GM12892 (cell line): ENCODE results near the gene PPP1CA.

Source experiments
- DNase-seq: peaks from one replicate; pipeline ENCODE4 v3.0.0; 2011; ENCODE audit not compliant: insufficient read length
- FAIRE-seq: peaks from 2 replicates; lab custom pipeline; 2011; peaks lifted over from hg19 to GRCh38; lab: Jason Lieb, UNC
- POLR2A ChIP-seq: IDR thresholded peaks from 2 replicates; pipeline ENCODE4 v1.6.1; 2011; ENCODE audit warnings: low read depth, low read length, control low read depth
- POLR2AphosphoS5 ChIP-seq: IDR thresholded peaks from 2 replicates; pipeline ENCODE4 v1.6.1; 2011; ENCODE audit warnings: low read depth, low read length, control low read depth
- TAF1 ChIP-seq: IDR thresholded peaks from 2 replicates; pipeline ENCODE4 v1.6.1; 2011; ENCODE audit warnings: low read depth, mild to moderate bottlenecking, control low read depth, low read length, borderline replicate concordance

The PPP1CA gene

DNA sequence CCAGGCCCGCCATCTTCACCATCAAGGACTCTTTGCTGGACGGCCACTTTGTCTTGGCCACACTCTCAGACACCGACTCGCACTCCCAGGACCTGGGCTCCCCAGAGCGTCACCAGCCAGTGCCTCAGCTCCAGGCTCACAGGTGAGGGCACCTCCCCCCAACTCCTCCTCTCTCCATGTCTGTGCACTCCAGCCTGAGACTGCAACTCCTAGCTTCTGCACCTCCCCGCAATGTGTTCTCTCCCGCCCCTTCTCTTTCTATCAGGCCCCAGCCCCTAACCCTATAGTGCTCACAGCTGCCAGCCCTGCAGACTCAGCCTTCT, 5.4 kb downstream of the PPP1CA start:
- FAIRE-seq (no peak), DNase-seq (no peak)
- TF ChIP-seq TAF1: no peak
- no peak for TF ChIP-seq POLR2AphosphoS5
- 0 out of 2 replicates have a peak, but pooled peaks have one; percentile 4 for TF ChIP-seq POLR2A

DNA sequence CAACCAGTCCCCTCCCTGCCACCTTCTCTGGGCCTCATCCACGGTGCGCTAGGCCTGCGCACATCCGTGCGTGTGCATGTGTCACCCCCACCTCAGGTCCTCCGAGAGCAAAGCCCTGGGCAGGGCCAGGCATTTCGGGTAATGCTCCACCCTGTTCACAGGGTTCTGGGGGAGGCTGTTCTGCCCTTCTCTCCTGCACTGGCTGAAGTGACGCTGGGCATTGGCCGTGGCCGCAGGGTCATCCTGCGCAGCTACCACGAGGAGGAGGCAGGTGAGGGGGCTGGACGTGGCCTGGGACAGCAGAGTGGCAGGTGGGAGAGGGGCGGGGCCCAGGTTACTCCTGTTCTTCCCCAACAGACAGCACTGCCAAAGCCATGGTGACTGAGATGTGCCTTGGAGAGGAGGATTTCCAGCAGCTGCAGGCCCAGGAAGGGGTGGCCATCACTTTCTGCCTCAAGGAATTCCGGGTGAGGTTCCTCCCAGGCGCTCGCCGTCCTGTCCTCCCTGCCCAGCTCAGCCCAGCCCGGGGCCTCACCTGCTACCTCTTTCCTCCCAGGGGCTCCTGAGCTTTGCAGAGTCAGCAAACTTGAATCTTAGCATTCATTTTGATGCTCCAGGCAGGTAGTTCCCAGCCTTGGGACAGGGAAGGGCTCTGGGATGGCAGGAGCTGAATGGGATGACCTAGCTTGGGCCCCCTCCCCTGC, 6.0 kb downstream of the PPP1CA start:
- no peak for FAIRE-seq
- no peak for DNase-seq
- TF ChIP-seq TAF1 (no peak), POLR2A (no peak), POLR2AphosphoS5 (0 out of 2 replicates have a peak, but pooled peaks have one; percentile 4)

DNA sequence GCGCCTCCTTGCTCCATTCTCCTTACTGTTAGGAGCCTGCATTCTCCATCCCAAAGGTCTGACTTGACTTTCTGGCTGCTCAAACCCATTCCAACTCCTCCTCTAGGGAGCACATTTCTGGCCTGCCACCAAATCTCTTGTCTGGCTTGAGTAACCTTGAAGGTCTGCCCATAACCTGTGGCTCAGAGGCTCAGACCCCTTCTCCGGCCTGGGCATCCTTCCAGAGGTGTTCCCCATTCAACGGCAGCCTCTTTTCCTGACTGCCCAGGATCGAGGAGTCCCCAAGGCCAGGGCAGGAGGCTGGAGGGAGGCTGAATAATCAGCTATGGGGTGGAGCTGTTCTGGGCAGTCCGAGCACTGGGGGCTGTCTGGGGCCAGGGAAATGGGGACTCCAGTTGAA, 7.7 kb downstream of the PPP1CA start:
- no peak for FAIRE-seq

DNA sequence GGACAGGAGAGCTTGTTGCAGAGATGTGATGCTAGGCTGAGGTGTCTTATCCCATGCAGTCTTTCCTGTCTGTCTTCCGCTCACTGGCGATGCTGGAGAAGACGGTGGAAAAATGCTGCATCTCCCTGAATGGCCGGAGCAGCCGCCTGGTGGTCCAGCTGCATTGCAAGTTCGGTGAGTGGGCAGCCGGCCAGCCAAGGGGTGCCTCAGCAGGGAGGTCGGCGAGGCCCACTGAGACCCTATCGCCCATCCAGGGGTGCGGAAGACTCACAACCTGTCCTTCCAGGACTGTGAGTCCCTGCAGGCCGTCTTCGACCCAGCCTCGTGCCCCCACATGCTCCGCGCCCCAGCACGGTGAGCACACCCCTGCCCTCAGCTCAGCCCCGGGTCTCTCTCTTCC, 8.2 kb downstream of the PPP1CA start:
- TF ChIP-seq TAF1 (no peak), POLR2A (no peak), POLR2AphosphoS5 (no peak)
- FAIRE-seq (no peak), DNase-seq (no peak)

More for the DNA sequence above, 7.7 kb downstream of the PPP1CA start:
- DNase-seq: no peak
- TF ChIP-seq POLR2A (no peak), TAF1 (no peak), POLR2AphosphoS5 (no peak)

DNA sequence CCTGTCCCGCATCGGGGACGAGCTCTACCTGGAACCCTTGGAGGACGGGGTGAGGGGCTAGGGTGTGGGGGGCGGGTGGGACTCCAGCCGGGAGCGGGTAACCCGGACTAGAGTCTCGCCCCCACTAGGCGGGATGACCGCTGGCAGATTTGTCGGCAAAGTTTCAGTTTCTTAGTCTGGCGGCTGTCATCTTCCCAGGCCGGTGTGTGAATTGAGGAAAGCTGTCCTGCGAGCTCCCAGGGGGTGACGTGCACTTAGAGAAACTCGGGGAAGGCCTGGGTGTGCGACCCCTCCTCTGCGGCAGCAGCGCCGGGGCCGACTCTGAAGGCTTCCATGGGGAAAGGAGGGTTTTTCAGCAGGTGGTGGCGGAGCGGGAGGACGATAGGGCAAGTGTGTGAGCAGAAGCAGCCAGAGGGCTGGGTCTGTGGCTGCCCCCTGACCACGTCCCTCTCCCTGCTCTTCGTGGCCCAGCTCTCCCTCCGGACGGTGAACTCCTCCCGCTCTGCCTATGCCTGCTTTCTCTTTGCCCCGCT, 9.4 kb downstream of the PPP1CA start:
- DNase-seq (no peak), FAIRE-seq (peak; percentile 36)
- no peak for TF ChIP-seq POLR2A
- TF ChIP-seq POLR2AphosphoS5: no peak
- no peak for TF ChIP-seq TAF1

DNA sequence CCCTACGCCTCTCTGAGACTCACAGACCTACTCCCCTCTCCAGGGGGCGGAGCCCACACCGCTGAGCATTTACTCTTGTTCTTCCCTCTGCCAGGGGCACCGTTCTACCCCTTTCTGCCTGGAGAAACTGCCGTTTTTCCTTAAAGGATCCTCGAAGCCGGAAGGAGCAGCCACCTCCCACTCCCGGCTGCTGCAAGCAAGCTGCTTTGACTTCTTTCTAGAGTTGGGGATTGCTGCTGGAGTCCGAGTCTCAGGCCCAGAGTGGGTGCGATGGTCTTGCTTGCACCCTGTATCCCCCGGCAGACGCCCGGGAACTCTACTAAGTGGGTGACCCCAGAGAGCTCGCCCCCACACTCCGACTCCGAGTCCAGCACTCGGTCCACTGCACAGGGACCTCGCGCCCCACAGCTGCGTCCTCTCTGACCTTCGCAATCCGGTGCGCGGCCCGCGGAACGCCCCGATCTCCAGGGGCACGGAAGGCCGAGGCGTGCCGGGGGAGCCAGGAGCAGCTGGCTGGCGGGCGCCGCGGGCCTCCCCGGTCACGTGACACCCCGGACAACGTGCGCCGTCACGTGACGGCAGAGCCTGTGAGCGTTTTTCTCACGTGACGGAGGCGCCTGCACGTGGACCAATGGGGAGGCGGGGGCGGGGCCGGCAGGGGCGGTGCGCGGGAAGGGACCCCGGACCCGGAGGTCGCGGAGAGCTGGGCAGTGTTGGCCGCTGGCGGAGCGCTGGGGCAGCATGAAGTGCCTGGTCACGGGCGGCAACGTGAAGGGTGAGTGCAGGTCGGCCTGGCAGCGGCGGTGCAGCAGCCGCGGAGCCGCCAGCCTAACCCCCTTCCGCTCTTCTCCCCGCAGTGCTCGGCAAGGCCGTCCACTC, 10.1 kb downstream of the PPP1CA start, which contains the start of gene RAD9A:
Gene RAD9A, plus strand, starts transcription at position 683 of the 879 bp plus-strand sequence. Its CDS starts 59 bp downstream, at position 742.
- peak; percentile 98 for FAIRE-seq
- TF ChIP-seq POLR2A: peak; percentile 71
- peak; percentile 43; the same call in 1 of the 2 replicates for TF ChIP-seq TAF1
- peak; percentile 61; the same call in 1 of the 2 replicates for TF ChIP-seq POLR2AphosphoS5
- peak; percentile 100 for DNase-seq

DNA sequence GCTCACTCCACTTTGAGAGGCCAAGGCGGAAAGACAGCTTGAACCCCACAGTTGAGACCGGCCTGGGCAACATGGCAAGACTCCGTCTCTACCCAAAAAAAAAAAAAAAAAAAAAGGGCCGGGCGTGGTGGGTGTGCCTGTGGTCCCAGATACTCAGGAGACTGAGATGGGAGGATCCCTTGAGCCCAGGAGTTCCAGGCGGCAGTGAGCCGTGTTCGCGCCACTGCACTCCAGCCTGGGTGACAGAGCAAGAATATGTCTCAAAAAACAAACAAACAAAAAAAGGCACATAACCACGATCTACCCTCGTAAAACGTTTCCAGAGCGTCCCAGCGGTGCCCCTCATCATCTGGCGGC, 10.7 kb downstream of the PPP1CA start:
- TF ChIP-seq POLR2AphosphoS5 (no peak), TAF1 (no peak), POLR2A (no peak)
- FAIRE-seq (no peak), DNase-seq (no peak)

DNA sequence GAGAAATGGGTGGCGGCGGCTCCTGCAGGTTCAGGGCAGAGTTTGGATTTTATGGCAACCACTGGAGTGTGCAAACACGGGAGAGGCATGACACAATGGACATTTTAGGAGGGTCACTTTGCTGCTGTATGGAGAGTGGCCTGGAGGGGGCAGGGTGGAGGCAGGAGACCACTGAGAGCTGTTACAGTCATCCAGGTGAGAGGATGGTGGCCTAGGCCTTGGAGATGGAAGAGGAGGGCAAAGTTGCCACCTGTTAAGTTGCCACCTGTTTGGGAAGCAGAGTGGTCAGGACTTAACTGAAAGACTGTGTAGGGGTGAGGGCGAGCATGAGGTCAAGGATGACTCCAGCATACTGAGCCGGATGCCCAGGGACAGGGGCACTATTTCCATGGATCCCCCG, 12.2 kb downstream of the PPP1CA start:
- FAIRE-seq (peak; percentile 94), DNase-seq (no peak)
- TF ChIP-seq TAF1 (no peak), POLR2A (no peak), POLR2AphosphoS5 (no peak)

DNA sequence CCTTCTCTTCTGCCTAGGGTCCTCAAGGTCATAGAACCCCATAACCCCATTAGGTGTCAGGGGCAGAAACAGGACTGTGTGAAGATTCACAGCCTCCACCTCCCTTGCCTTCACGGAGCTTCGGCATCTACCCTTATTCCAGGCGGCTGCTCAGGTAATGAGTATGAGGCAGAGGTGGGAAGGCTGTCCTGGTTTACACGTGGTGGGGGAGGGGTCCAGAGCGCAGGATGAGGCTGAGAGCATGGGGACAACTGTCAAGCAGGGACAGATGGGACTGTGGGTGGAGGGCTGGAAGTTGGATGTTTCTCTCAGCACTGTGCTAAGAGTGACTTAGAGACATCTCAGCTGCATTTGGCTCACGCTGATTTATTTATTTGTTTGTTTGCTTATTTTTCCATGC, 14.1 kb downstream of the PPP1CA start:
- FAIRE-seq (no peak), DNase-seq (no peak)
- no peak for TF ChIP-seq POLR2A
- no peak for TF ChIP-seq TAF1
- TF ChIP-seq POLR2AphosphoS5: no peak

DNA sequence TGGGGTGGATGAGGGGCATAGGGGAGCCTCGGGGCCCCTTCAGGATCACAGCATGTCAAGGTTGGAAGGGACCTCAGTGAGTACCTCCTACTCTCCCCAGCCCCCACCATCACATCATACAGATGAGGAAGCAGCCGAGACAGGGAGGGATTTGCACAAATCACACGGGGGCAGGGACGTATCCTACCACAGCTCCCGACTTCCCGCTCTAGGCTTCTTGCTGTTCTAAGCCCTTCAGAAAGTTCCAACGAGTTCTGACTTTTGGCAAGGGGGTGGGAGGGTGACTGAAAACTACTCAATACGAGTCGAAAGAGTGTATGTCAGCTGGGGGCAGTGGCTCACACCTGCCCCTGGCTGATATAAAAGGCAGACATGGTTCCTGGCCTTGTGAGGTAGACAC, 14.6 kb downstream of the PPP1CA start:
- TF ChIP-seq TAF1: no peak
- no peak for TF ChIP-seq POLR2AphosphoS5
- no peak for TF ChIP-seq POLR2A
- FAIRE-seq (no peak), DNase-seq (no peak)

DNA sequence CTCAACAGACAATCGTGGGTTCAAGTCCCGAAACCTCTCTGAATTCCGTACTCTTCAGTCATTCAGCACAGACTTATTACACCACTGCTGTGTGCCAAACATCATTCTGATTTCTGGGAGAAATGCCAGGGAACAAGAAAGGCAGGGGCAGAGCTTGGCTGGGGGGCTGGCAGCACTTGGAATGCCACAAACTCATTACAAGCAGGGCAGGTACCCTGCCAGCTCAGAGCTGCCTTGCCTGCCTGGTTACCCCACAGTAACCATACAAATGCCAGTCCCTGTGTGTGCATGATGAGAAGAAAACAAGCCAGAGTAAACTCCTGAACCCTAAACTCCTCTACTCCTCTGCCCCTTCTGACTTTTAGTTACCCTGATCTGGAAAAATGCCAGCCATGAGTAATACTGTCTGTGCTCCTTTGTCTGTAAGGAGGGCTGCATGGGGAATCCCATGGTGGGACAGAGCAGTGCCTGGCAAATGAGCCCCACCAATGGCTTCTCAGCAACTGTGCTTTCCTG, 16.7 kb downstream of the PPP1CA start:
- FAIRE-seq: no peak
- no peak for TF ChIP-seq POLR2AphosphoS5
- TF ChIP-seq TAF1: no peak
- no peak for TF ChIP-seq POLR2A

More for the DNA sequence above, 16.7 kb downstream of the PPP1CA start:
- DNase-seq: no peak
